HEK293 (cell line): Measurements from ENCODE around the gene HAUS5.

Experiments
- CTCF ChIA-PET: fragments of 350-600 bp; formaldehyde crosslinking; extraction: SDS; loops from one replicate; lab custom pipeline; 2021; ENCODE audit warnings: antibody characterized with exemption; lab: Yijun Ruan, JAX
- POLR2A ChIA-PET: fragments of 300-600 bp; formaldehyde crosslinking; extraction: SDS; loops from one replicate; lab custom pipeline; 2020; ENCODE audit warnings: antibody characterized with exemption, inconsistent platforms; lab: Yijun Ruan, JAX
- H3K27ac ChIP-seq: fragments of 200-500 bp; sonication (Bioruptor generic); 2 replicates; pipeline ENCODE4 v1.5.1; 2014; ENCODE audit warnings: low read depth, low read length, control low read depth, inconsistent platforms; ENCODE audit errors: extremely low read depth
- H3K36me3 ChIP-seq, 2 experiments: fragments of 200-500 bp in 1 of 2; sonication (Bioruptor generic) in 1 of 2; 1 replicate in 1 of 2; 2 replicates in 1 of 2; pipeline ENCODE4 v1.5.1; 2014 to 2017; ENCODE audit warnings: inconsistent platforms in 2 of 2, low read length in 2 of 2; ENCODE audit not compliant: control insufficient read depth in 2 of 2, insufficient read depth in 1 of 2
- H3K4me1 ChIP-seq: fragments of 200-500 bp; sonication (Bioruptor generic); 2 replicates; pipeline ENCODE4 v1.5.1; 2014; ENCODE audit warnings: mild to moderate bottlenecking, low read length, inconsistent platforms; ENCODE audit not compliant: control insufficient read depth, insufficient read depth
- H3K4me3 ChIP-seq: 2 replicates; pipeline ENCODE4 v1.5.1; 2011; ENCODE audit warnings: low read depth, mild to moderate bottlenecking, control low read depth, low read length, moderate library complexity
- H3K9me3 ChIP-seq: fragments of 200-500 bp; sonication (Bioruptor generic); 2 replicates; pipeline ENCODE4 v1.5.1; 2014; ENCODE audit warnings: low read depth, low read length, inconsistent platforms; ENCODE audit not compliant: control insufficient read depth, insufficient read depth
- EGR2 ChIP-seq: fragments of 450-650 bp; formaldehyde crosslinking; IDR thresholded peaks from 2 replicates; pipeline ENCODE4 v1.5.1; 2016; ENCODE audit warnings: low read depth, missing biosample characterization, missing genetic modification characterization
- GLIS1 ChIP-seq: fragments of 450-650 bp; formaldehyde crosslinking; IDR thresholded peaks from 2 replicates; pipeline ENCODE4 v1.5.1; 2016; ENCODE audit warnings: missing biosample characterization, missing genetic modification characterization
- HOXD13 ChIP-seq: sonication (generic); formaldehyde crosslinking; IDR thresholded peaks from 2 replicates; pipeline ENCODE4 v1.8.0; 2022; ENCODE audit warnings: missing genetic modification reagents, borderline replicate concordance
- MYNN ChIP-seq: fragments of 450-650 bp; formaldehyde crosslinking; IDR thresholded peaks from 2 replicates; pipeline ENCODE4 v1.5.1; 2016; ENCODE audit warnings: missing biosample characterization, missing genetic modification characterization, borderline replicate concordance
- PRDM1 ChIP-seq: fragments of 450-650 bp; formaldehyde crosslinking; IDR thresholded peaks from 2 replicates; pipeline ENCODE4; 2016; ENCODE audit warnings: missing biosample characterization, missing genetic modification characterization
- SALL2 ChIP-seq: fragments of 450-650 bp; formaldehyde crosslinking; IDR thresholded peaks from 2 replicates; pipeline ENCODE4 v1.5.0; 2017; ENCODE audit warnings: missing biosample characterization, mild to moderate bottlenecking, missing genetic modification characterization, borderline replicate concordance
- SP2 ChIP-seq: fragments of 450-650 bp; formaldehyde crosslinking; IDR thresholded peaks from 2 replicates; pipeline ENCODE4 v1.5.1; 2016; ENCODE audit warnings: missing biosample characterization, missing genetic modification characterization
- SP7 ChIP-seq: fragments of 450-650 bp; formaldehyde crosslinking; IDR thresholded peaks from 2 replicates; pipeline ENCODE4 v1.5.1; 2016; ENCODE audit warnings: missing biosample characterization, missing genetic modification characterization
- TRIM28 ChIP-seq: IDR thresholded peaks from 2 replicates; pipeline ENCODE4 v1.6.1; 2011; ENCODE audit warnings: low read length, control low read depth, borderline replicate concordance
- WT1 ChIP-seq: fragments of 450-650 bp; formaldehyde crosslinking; IDR thresholded peaks from 2 replicates; pipeline ENCODE4 v1.5.1; 2016; ENCODE audit warnings: missing biosample characterization, missing genetic modification characterization
- ZEB2 ChIP-seq: fragments of 450-650 bp; formaldehyde crosslinking; IDR thresholded peaks from 2 replicates; pipeline ENCODE4 v1.5.1; 2016; ENCODE audit warnings: missing biosample characterization, missing genetic modification characterization
- ZFHX2 ChIP-seq: fragments of 450-650 bp; formaldehyde crosslinking; conservative IDR thresholded peaks from 2 replicates; pipeline ENCODE4 v1.5.1; 2016; ENCODE audit warnings: missing biosample characterization, missing genetic modification characterization
- ZNF121 ChIP-seq: fragments of 450-650 bp; formaldehyde crosslinking; IDR thresholded peaks from 2 replicates; pipeline ENCODE4 v1.5.1; 2016; ENCODE audit warnings: missing biosample characterization, missing genetic modification characterization
- ZNF16 ChIP-seq: fragments of 450-650 bp; formaldehyde crosslinking; IDR thresholded peaks from 2 replicates; pipeline ENCODE4 v1.5.1; 2016; ENCODE audit warnings: low read depth, missing biosample characterization, missing genetic modification characterization
- ZNF2 ChIP-seq: fragments of 450-650 bp; formaldehyde crosslinking; IDR thresholded peaks from 2 replicates; pipeline ENCODE4 v1.5.1; 2016; ENCODE audit warnings: missing biosample characterization, missing genetic modification characterization
- ZNF239 ChIP-seq: fragments of 450-650 bp; formaldehyde crosslinking; IDR thresholded peaks from 2 replicates; pipeline ENCODE4 v1.5.1; 2016; ENCODE audit warnings: missing biosample characterization, missing genetic modification characterization
- ZNF266 ChIP-seq: fragments of 450-650 bp; formaldehyde crosslinking; IDR thresholded peaks from 2 replicates; pipeline ENCODE4 v1.5.1; 2016; ENCODE audit warnings: missing biosample characterization, missing genetic modification characterization, low read depth
- ZNF366 ChIP-seq: fragments of 450-650 bp; formaldehyde crosslinking; conservative IDR thresholded peaks from 2 replicates; pipeline ENCODE4 v1.5.1; 2016; ENCODE audit warnings: missing biosample characterization, missing genetic modification characterization
- ZNF391 ChIP-seq: fragments of 450-650 bp; formaldehyde crosslinking; IDR thresholded peaks from 2 replicates; pipeline ENCODE4 v1.5.1; 2016; ENCODE audit warnings: low read depth, missing biosample characterization, missing genetic modification characterization, borderline replicate concordance
- ZNF423 ChIP-seq: fragments of 450-650 bp; formaldehyde crosslinking; IDR thresholded peaks from 2 replicates; pipeline ENCODE4 v1.5.1; 2016; ENCODE audit warnings: missing biosample characterization, missing genetic modification characterization
- ZNF621 ChIP-seq: fragments of 450-650 bp; formaldehyde crosslinking; IDR thresholded peaks from 2 replicates; pipeline ENCODE4 v1.5.1; 2017; ENCODE audit warnings: missing biosample characterization, missing genetic modification characterization
- ZNF791 ChIP-seq: fragments of 450-650 bp; formaldehyde crosslinking; IDR thresholded peaks from 2 replicates; pipeline ENCODE4 v1.5.1; 2016; ENCODE audit warnings: missing biosample characterization, missing genetic modification characterization
- TF ChIP-seq, protein P1 (sequence below): sonication (generic); formaldehyde crosslinking; IDR thresholded peaks from 2 replicates; pipeline ENCODE4 v1.8.1; 2022; ENCODE audit warnings: mild to moderate bottlenecking, moderate library complexity, missing genetic modification reagents
- TF ChIP-seq, protein P2 (sequence below): fragments of 450-650 bp; formaldehyde crosslinking; IDR thresholded peaks from 2 replicates; pipeline ENCODE4; 2016; ENCODE audit warnings: missing biosample characterization, missing genetic modification characterization

The HAUS5 gene

DNA sequence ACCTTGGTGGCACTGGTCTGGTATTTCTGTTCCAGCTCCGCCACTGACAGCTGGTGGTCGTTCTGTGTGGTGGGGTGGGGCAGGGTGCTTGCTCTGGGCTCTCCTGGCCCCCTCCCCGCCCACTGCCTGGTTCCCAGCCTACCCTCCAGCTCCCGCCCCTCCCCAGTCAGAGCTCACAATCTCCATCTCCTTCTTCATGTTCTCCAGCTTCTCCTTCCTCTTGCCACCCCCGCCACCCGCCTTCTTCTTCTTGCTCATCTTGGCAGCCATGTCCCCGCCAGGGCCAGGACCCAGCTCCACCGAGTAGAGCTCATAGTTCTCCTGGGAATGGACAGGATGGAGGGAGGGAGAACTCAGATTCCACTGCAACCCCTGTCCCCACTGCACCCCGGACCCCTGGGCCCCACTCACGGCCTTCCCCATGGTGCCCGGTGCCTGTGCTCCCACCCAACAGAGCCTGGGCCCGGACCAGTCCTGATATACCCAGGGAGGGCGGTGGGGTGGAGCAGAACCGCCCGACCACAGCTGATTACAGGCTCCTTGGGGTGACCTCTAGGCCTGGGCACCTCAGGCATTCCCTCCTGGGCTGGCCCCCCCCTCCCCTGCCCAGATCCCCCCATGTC lies 49.2 kb upstream of the HAUS5 start, which contains the start of gene ATP4A:
ATP4A (minus strand) TSS at position 452 of the 623 bp plus-strand sequence; CDS start at position 423, 29 bp downstream.
- H3K4me3 ChIP-seq: no peak within 1 kb of the TSS
- POLR2A ChIA-PET: interaction anchor here (0.6 to 0.7 kb wide), 3 partner anchors 15 to 1757 kb away, joined by 3 read pairs; no protein-coding TSS in a partner anchor
- H3K36me3 ChIP-seq: no peaks in the 10 kb centered on the region
- TF ChIP-seq EGR2 (peak; percentile 64; the same call in 1 of the 2 replicates), ZNF791 (tag by site-specific recombination) (no peak), ZFHX2 (tag by site-specific recombination) (peak; percentile 56), SP2 (tag by site-specific recombination) (0 out of 2 replicates have a peak, but pooled peaks have one; percentile 12), ZNF621 (0 out of 2 replicates have a peak, but pooled peaks have one; percentile 6), ZNF366 (tag by site-specific recombination) (peak; percentile 76)
- TF ChIP-seq, all 188 proteins: peak for 5
- CTCF ChIA-PET: interaction anchor here (0.6 to 2.3 kb wide), 7 partner anchors 14 to 210 kb away, joined by 3 to 9 read pairs (median 4); no protein-coding TSS in a partner anchor
- Histone ChIP-seq H3K27ac (no peak within 1 kb of the TSS), H3K9me3 (no peaks in the 10 kb centered on the region; the same call in 1 of the 2 replicates), H3K4me1 (peaks cover 7% of the 10 kb centered on the region)

DNA sequence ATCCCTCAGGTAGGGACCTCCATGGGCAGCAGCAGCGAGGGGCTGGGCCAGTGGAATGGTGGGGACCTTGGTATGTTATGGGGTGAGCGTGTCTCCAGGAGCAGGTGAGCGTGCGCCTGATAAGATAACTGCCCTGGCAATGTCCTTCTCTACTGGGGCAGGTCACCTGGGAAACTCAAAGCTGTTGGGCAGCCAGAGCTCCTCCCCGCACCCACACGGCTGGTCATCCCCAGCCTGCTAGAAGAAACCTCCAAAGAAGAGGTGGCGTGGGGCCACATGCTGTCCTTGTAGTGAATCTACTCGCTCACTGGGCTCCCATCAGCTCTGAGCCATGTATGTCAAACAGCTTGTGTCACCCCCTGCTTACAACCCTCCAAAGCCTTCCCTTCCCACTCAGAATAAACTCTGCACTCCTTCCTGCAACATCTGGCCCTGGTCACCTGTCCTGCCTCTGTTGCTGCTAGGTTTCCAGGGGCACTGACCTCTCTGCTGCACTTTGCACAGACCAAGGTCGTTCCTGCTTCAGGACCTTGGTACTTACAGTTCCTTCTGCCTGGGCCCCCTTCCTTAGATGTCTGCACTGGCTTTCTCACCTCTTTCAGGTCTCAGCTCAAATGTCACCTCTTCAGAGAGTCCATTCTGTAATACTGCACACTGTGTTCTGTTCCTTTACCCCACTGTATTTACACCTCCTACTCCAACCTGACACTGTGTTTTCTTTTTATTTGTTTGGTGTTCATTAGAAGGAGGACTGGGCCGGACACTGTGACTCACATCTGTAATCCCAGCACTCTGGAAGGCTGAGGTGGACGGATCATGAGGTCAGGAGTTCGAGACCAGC lies 47.3 kb upstream of the HAUS5 start:
- TF ChIP-seq SALL2 (no peak), ZNF366 (tag by site-specific recombination) (no peak), SP7 (no peak), ZNF423 (tag by site-specific recombination) (no peak), GLIS1 (tag by site-specific recombination) (no peak), ZNF121 (tag by site-specific recombination) (no peak), HOXD13 (CRISPR knock-in tag) (no peak), WT1 (no peak), PRDM1 (tag by site-specific recombination) (no peak), TRIM28 (no peak), ZNF2 (tag by site-specific recombination) (no peak), ZNF266 (tag by site-specific recombination) (no peak), ZEB2 (tag by site-specific recombination) (no peak), ZNF239 (tag by site-specific recombination) (no peak), MYNN (tag by site-specific recombination) (no peak), ZNF391 (tag by site-specific recombination) (no peak), ZNF16 (tag by site-specific recombination) (no peak)
- TF ChIP-seq, protein P1, sequence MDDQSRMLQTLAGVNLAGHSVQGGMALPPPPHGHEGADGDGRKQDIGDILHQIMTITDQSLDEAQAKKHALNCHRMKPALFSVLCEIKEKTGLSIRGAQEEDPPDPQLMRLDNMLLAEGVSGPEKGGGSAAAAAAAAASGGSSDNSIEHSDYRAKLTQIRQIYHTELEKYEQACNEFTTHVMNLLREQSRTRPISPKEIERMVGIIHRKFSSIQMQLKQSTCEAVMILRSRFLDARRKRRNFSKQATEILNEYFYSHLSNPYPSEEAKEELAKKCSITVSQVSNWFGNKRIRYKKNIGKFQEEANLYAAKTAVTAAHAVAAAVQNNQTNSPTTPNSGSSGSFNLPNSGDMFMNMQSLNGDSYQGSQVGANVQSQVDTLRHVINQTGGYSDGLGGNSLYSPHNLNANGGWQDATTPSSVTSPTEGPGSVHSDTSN: no peak
- TF ChIP-seq, protein P2, sequence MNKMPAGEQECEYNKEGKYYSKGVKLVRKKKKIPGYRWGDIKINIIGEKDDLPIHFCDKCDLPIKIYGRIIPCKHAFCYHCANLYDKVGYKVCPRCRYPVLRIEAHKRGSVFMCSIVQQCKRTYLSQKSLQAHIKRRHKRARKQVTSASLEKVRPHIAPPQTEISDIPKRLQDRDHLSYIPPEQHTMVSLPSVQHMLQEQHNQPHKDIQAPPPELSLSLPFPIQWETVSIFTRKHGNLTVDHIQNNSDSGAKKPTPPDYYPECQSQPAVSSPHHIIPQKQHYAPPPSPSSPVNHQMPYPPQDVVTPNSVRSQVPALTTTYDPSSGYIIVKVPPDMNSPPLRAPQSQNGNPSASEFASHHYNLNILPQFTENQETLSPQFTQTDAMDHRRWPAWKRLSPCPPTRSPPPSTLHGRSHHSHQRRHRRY: no peak
- no peak overlapping the region for H3K4me3 ChIP-seq
- no peaks in the 10 kb centered on the region; the same call in 1 of the 2 replicates for H3K9me3 ChIP-seq
- no peaks in the 10 kb centered on the region for H3K36me3 ChIP-seq
- no peak overlapping the region for H3K27ac ChIP-seq
- ChIA-PET CTCF (interaction anchor here (0.9 to 2.3 kb wide), 5 partner anchors 9 to 55 kb away, joined by 3 to 8 read pairs (median 6); no protein-coding TSS in a partner anchor), POLR2A (interaction anchor here (0.7 to 0.8 kb wide), 2 partner anchors 74 to 83 kb away, joined by 3 to 7 read pairs; partner anchors contain the start of gene COX6B1)
- H3K4me1 ChIP-seq: no peaks in the 10 kb centered on the region
